H9 (cell line): Measurements from ENCODE around the gene KCND1. TPM values are rescaled to one million over a fixed set of nuclear protein-coding genes. Genes with fewer than 3 reads are reported as not detected.

Experiments used
- DNase-seq: peaks from one replicate; pipeline ENCODE4 v3.0.0-alpha.2; 2017
- H2AFZ ChIP-seq: one replicate; pipeline ENCODE4 v1.6.1; 2013; ENCODE audit warnings: mild to moderate bottlenecking, low read length, control low read depth, moderate library complexity
- H2AK5ac ChIP-seq: 2 replicates; pipeline ENCODE4 v1.6.1; 2013; ENCODE audit warnings: low read length, control low read depth, mixed read lengths; ENCODE audit not compliant: insufficient read length
- H2BK120ac ChIP-seq: one replicate; pipeline ENCODE4 v1.6.1; 2013; ENCODE audit warnings: low read depth, mild to moderate bottlenecking, low read length, control low read depth, inconsistent platforms; ENCODE audit not compliant: poor library complexity, severe bottlenecking
- H2BK12ac ChIP-seq: 2 replicates; pipeline ENCODE4 v1.6.1; 2013; ENCODE audit warnings: low read length, control low read depth, mixed read lengths, low read depth; ENCODE audit not compliant: insufficient read length
- H2BK15ac ChIP-seq: 2 replicates; pipeline ENCODE4 v1.6.1; 2013; ENCODE audit warnings: low read depth, low read length, control low read depth
- H2BK20ac ChIP-seq: one replicate; pipeline ENCODE4 v1.6.1; 2013; ENCODE audit warnings: low read depth, mild to moderate bottlenecking, low read length, control low read depth, inconsistent platforms; ENCODE audit not compliant: poor library complexity, severe bottlenecking
- H2BK5ac ChIP-seq: 2 replicates; pipeline ENCODE4 v1.6.1; 2013; ENCODE audit warnings: low read length, control low read depth, mixed read lengths; ENCODE audit not compliant: insufficient read length
- H3K14ac ChIP-seq: 2 replicates; pipeline ENCODE4 v1.6.1; 2013; ENCODE audit warnings: low read length, control low read depth; ENCODE audit not compliant: insufficient read depth
- H3K18ac ChIP-seq: 2 replicates; pipeline ENCODE4 v1.6.1; 2013; ENCODE audit warnings: low read depth, mild to moderate bottlenecking, mixed read lengths, low read length, control low read depth; ENCODE audit not compliant: insufficient read length
- H3K23ac ChIP-seq: 2 replicates; pipeline ENCODE4 v1.6.1; 2013; ENCODE audit warnings: low read length, control low read depth, mixed read lengths, low read depth; ENCODE audit not compliant: insufficient read length
- H3K23me2 ChIP-seq: 2 replicates; pipeline ENCODE4 v1.6.1; 2013; ENCODE audit warnings: low read depth, mild to moderate bottlenecking, mixed read lengths, low read length, control low read depth; ENCODE audit not compliant: insufficient read length, poor library complexity, severe bottlenecking
- H3K27ac ChIP-seq: 2 replicates; pipeline ENCODE4 v1.5.1; 2013; ENCODE audit warnings: low read length, control low read depth, mixed read lengths, low read depth; ENCODE audit not compliant: insufficient read length
- H3K27me3 ChIP-seq: 2 replicates; pipeline ENCODE4 v1.6.1; 2013; ENCODE audit warnings: low read length, control low read depth, inconsistent platforms; ENCODE audit not compliant: insufficient read depth
- H3K4ac ChIP-seq: 2 replicates; pipeline ENCODE4 v1.6.1; 2013; ENCODE audit warnings: low read depth, mild to moderate bottlenecking, control low read depth, inconsistent platforms, low read length, moderate library complexity
- H3K4me1 ChIP-seq: 2 replicates; pipeline ENCODE4 v1.6.1; 2013; ENCODE audit warnings: low read length, control low read depth, inconsistent platforms; ENCODE audit not compliant: insufficient read depth
- H3K4me2 ChIP-seq: 2 replicates; pipeline ENCODE4 v1.6.1; 2013; ENCODE audit warnings: low read length, control low read depth, mixed read lengths; ENCODE audit not compliant: insufficient read length, insufficient read depth
- H3K56ac ChIP-seq: 2 replicates; pipeline ENCODE4 v1.6.1; 2013; ENCODE audit warnings: low read depth, mild to moderate bottlenecking, mixed read lengths, low read length, control low read depth; ENCODE audit not compliant: insufficient read length
- H3K79me1 ChIP-seq: 2 replicates; pipeline ENCODE4 v1.6.1; 2013; ENCODE audit warnings: low read depth, mild to moderate bottlenecking, moderate library complexity, low read length, control low read depth, inconsistent platforms; ENCODE audit not compliant: insufficient read depth, poor library complexity, severe bottlenecking
- H3K79me2 ChIP-seq: 2 replicates; pipeline ENCODE4 v1.6.1; 2013; ENCODE audit warnings: low read length, control low read depth, inconsistent platforms; ENCODE audit not compliant: insufficient read depth
- H3K9ac ChIP-seq: 2 replicates; pipeline ENCODE4 v1.6.1; 2013; ENCODE audit warnings: low read length, control low read depth, mixed read lengths; ENCODE audit not compliant: insufficient read length; ENCODE audit errors: extremely low read depth
- H3K9me3 ChIP-seq: one replicate; pipeline ENCODE4 v1.6.1; 2013; ENCODE audit warnings: low read depth, low read length, inconsistent platforms; ENCODE audit not compliant: control insufficient read depth
- H3T11ph ChIP-seq: one replicate; pipeline ENCODE4 v1.6.1; 2013; ENCODE audit warnings: mild to moderate bottlenecking, low read length, control low read depth, inconsistent platforms
- H4K20me1 ChIP-seq: one replicate; pipeline ENCODE4 v1.6.1; 2013; ENCODE audit not compliant: control insufficient read depth, insufficient read length, insufficient read depth
- H4K5ac ChIP-seq: 2 replicates; pipeline ENCODE4 v1.6.1; 2013; ENCODE audit warnings: low read depth, mild to moderate bottlenecking, mixed read lengths, low read length, control low read depth; ENCODE audit not compliant: insufficient read length
- H4K8ac ChIP-seq: replicated peaks from 2 replicates; pipeline ENCODE4 v1.6.1; 2013; ENCODE audit warnings: low read length, control low read depth, mixed read lengths, low read depth; ENCODE audit not compliant: insufficient read length
- H4K91ac ChIP-seq: 2 replicates; pipeline ENCODE4 v1.6.1; 2013; ENCODE audit warnings: low read depth, mild to moderate bottlenecking, moderate library complexity, mixed read lengths, low read length, control low read depth; ENCODE audit not compliant: insufficient read length
- H3K27ac Mint-ChIP-seq, 3 experiments: 2 replicates in 2 of 3; 3 replicates in 1 of 3; pipeline ENCODE4 v1.8.0; 2020 to 2021; ENCODE audit warnings: mixed read lengths in 3 of 3, mild to moderate bottlenecking in 1 of 3, moderate library complexity in 1 of 3
- H3K27me3 Mint-ChIP-seq: 2 replicates; pipeline ENCODE4 v1.8.0; 2021; ENCODE audit warnings: low read depth, mild to moderate bottlenecking, moderate library complexity, mixed read lengths
- H3K36me3 Mint-ChIP-seq, 3 experiments: 2 replicates in 2 of 3; 3 replicates in 1 of 3; pipeline ENCODE4 v1.8.0; 2020 to 2021; ENCODE audit warnings: low read depth in 3 of 3, mixed read lengths in 3 of 3; ENCODE audit not compliant: insufficient read depth in 1 of 3
- H3K4me1 Mint-ChIP-seq, 2 experiments: 2 replicates each; pipeline ENCODE4 v1.8.0; 2020; ENCODE audit warnings: mixed read lengths in 2 of 2
- H3K4me3 Mint-ChIP-seq, 2 experiments: 2 replicates in 1 of 2; 3 replicates in 1 of 2; pipeline ENCODE4 v1.8.0; 2020 to 2021; ENCODE audit warnings: mild to moderate bottlenecking in 2 of 2, mixed read lengths in 2 of 2, moderate library complexity in 1 of 2
- H3K9me3 Mint-ChIP-seq, 2 experiments: 2 replicates in 1 of 2; 3 replicates in 1 of 2; pipeline ENCODE4 v1.8.0; 2020; ENCODE audit warnings: mild to moderate bottlenecking in 2 of 2, mixed read lengths in 2 of 2, moderate library complexity in 1 of 2
- CTCF ChIP-seq: fragments of 200-600 bp; sonication (generic); conservative IDR thresholded peaks from 3 replicates; pipeline ENCODE4 v1.8.0; 2021; ENCODE audit warnings: antibody characterized with exemption, mild to moderate bottlenecking
- WGBS: extraction: QIAGEN DNeasy Blood & Tissue Kit; methylation state at CpG from one replicate; pipeline ENCODE4 v1.1.7; 2013; ENCODE audit warnings: missing lambda C conversion rate, low lambda C conversion rate, mixed read lengths; ENCODE audit not compliant: insufficient read length; ENCODE audit errors: extremely low coverage; 5-methylcytosine and 5-hydroxymethylcytosine counted together
- total RNA-seq: library from RNA; stranded (reverse); gene quantifications from 2 replicates; pipeline ENCODE4 v1.2.1, GENCODE V29; 2021

Gene KCND1
- total RNA-seq, 1 experiment from 2014 or later = 5.7 TPM

GRCh38 chrX:48978226-48978625, 6.6 kb upstream of the KCND1 start:
- no peak overlapping the region for H3K18ac ChIP-seq
- H2BK12ac ChIP-seq = no peak overlapping the region
- no peak overlapping the region for H4K91ac ChIP-seq
- no peak overlapping the region for H3K27ac ChIP-seq
- no peaks in the 10 kb centered on the region for H3K23me2 ChIP-seq
- no peaks in the 10 kb centered on the region for H3K79me1 ChIP-seq
- no peak overlapping the region for H3K14ac ChIP-seq
- H3K4me2 ChIP-seq = no peak overlapping the region
- H3K9me3 ChIP-seq = no peaks in the 10 kb centered on the region
- no peak overlapping the region; a peak in 1 of 7 replicates for H3K27ac Mint-ChIP-seq
- H2AFZ ChIP-seq = no peak overlapping the region
- H3T11ph ChIP-seq = no peak overlapping the region
- H2AK5ac ChIP-seq = no peak overlapping the region
- no peak overlapping the region for H3K4ac ChIP-seq
- H2BK20ac ChIP-seq = no peak overlapping the region
- no peak overlapping the region for H4K8ac ChIP-seq
- H3K79me2 ChIP-seq = no peaks in the 10 kb centered on the region
- no peaks in the 10 kb centered on the region for H3K27me3 ChIP-seq
- H3K36me3 Mint-ChIP-seq = peaks cover 41 to 84% (median 69%) of the 10 kb centered on the region in 3 experiments
- no peak overlapping the region for H3K4me3 Mint-ChIP-seq
- no CpG with 5 or more reads among the region's 5 CpGs for WGBS
- no peaks in the 10 kb centered on the region for H3K4me1 ChIP-seq
- H2BK5ac ChIP-seq = no peak overlapping the region
- no peaks in the 10 kb centered on the region for H3K4me1 Mint-ChIP-seq
- no peak overlapping the region for H3K23ac ChIP-seq
- H3K9ac ChIP-seq = no peak overlapping the region
- peaks cover 2% of the 10 kb centered on the region for H3K27me3 Mint-ChIP-seq
- no peaks in the 10 kb centered on the region for H4K20me1 ChIP-seq
- no peak overlapping the region for H4K5ac ChIP-seq
- H2BK15ac ChIP-seq = no peak overlapping the region
- TF ChIP-seq CTCF = no peak
- H3K9me3 Mint-ChIP-seq = peaks cover 68 to 84% of the 10 kb centered on the region in 2 experiments
- no peak overlapping the region for H2BK120ac ChIP-seq
- H3K56ac ChIP-seq = no peak overlapping the region
- DNase-seq = no peak
